CD14-positive monocyte (primary cell): ENCODE measurements around the gene AFF1. TPM values are rescaled to one million over a fixed set of nuclear protein-coding genes. Genes with fewer than 3 reads are reported as not detected.

Experiments used
- DNase-seq, 3 donors: peaks; one replicate each; pipeline ENCODE4 v3.0.0-alpha.2; 2011 to 2022
- H2AFZ ChIP-seq: 2 replicates; pipeline ENCODE4 v1.6.0; 2012; ENCODE audit warnings: mild to moderate bottlenecking, low read depth, low read length, inconsistent platforms; ENCODE audit not compliant: insufficient read depth, poor library complexity, severe bottlenecking
- H3K27ac ChIP-seq, 2 donors: 1 replicate in 1 of 2; 2 replicates in 1 of 2; pipeline ENCODE4 v1.5.1; 2012 to 2013; ENCODE audit warnings: low read length in 2 of 2, control low read depth in 1 of 2, inconsistent platforms in 1 of 2, low read depth in 1 of 2, mild to moderate bottlenecking in 1 of 2
- H3K27me3 ChIP-seq, 2 donors: one replicate each; pipeline versions ENCODE4 v1.6.0 to v1.6.1; 2011 to 2013; ENCODE audit warnings: low read length in 2 of 2; ENCODE audit not compliant: control insufficient read depth in 2 of 2, insufficient read depth in 2 of 2
- H3K36me3 ChIP-seq, 2 donors: replicated peaks in 1 of 2; 1 replicate in 1 of 2; 2 replicates in 1 of 2; pipeline versions ENCODE4 v1.5.1 to v1.6.1; 2012 to 2013; ENCODE audit warnings: low read length in 2 of 2, control low read depth in 1 of 2, inconsistent platforms in 1 of 2, mild to moderate bottlenecking in 1 of 2; ENCODE audit not compliant: insufficient read depth in 2 of 2, control insufficient read depth in 1 of 2
- H3K4me1 ChIP-seq, 2 donors: 1 replicate in 1 of 2; 2 replicates in 1 of 2; pipeline versions ENCODE4 v1.5.1 to v1.6.1; 2012 to 2013; ENCODE audit warnings: low read length in 2 of 2, control low read depth in 1 of 2, inconsistent platforms in 1 of 2, mild to moderate bottlenecking in 1 of 2, moderate library complexity in 1 of 2; ENCODE audit not compliant: insufficient read depth in 2 of 2, control insufficient read depth in 1 of 2
- H3K4me2 ChIP-seq: replicated peaks from 2 replicates; pipeline ENCODE3; 2012; ENCODE audit warnings: low read length, moderate library complexity, mild to moderate bottlenecking; ENCODE audit not compliant: poor library complexity, severe bottlenecking; ENCODE audit errors: extremely low read depth
- H3K4me3 ChIP-seq, 3 experiments: fragments of 200-600 bp in 1 of 3; sonication (generic) in 1 of 3; replicated peaks in 1 of 3; 1 replicate in 2 of 3; 2 replicates in 1 of 3; pipeline ENCODE4 v1.5.1; 2011 to 2013; ENCODE audit warnings: low read length in 3 of 3, mild to moderate bottlenecking in 3 of 3, control low read depth in 2 of 3, low read depth in 2 of 3, inconsistent platforms in 1 of 3, moderate library complexity in 1 of 3
- H3K79me2 ChIP-seq: 2 replicates; pipeline ENCODE4 v1.6.0; 2012; ENCODE audit warnings: mild to moderate bottlenecking, control low read depth, inconsistent platforms, low read length, moderate library complexity; ENCODE audit not compliant: insufficient read depth
- H3K9ac ChIP-seq: 2 replicates; pipeline ENCODE4 v1.6.0; 2017; ENCODE audit warnings: low read length, mild to moderate bottlenecking; ENCODE audit not compliant: insufficient read depth, poor library complexity, severe bottlenecking
- H3K9me3 ChIP-seq, 2 donors: replicated peaks in 1 of 2; 1 replicate in 1 of 2; 2 replicates in 1 of 2; pipeline versions ENCODE4 v1.5.1 to v1.6.1; 2012 to 2013; ENCODE audit warnings: low read length in 2 of 2, control low read depth in 1 of 2; ENCODE audit not compliant: control insufficient read depth in 1 of 2, insufficient read depth in 1 of 2
- H4K20me1 ChIP-seq: 2 replicates; pipeline ENCODE4 v1.6.0; 2012; ENCODE audit warnings: mild to moderate bottlenecking, low read length, control low read depth, moderate library complexity; ENCODE audit not compliant: insufficient read depth
- H3K27ac Mint-ChIP-seq, 7 donors: one replicate each; pipeline ENCODE4 v1.8.0; 2020; ENCODE audit warnings: mild to moderate bottlenecking in 7 of 7, mixed read lengths in 7 of 7, moderate library complexity in 6 of 7, inconsistent platforms in 2 of 7
- H3K27me3 Mint-ChIP-seq, 3 donors: one replicate each; pipeline ENCODE4 v1.8.0; 2021 to 2022; ENCODE audit warnings: low read depth in 3 of 3, mild to moderate bottlenecking in 3 of 3, mixed read lengths in 3 of 3, moderate library complexity in 3 of 3, inconsistent platforms in 1 of 3
- H3K36me3 Mint-ChIP-seq, 2 donors: one replicate each; pipeline ENCODE4 v1.8.0; 2020; ENCODE audit warnings: mixed read lengths in 2 of 2, inconsistent platforms in 1 of 2, mild to moderate bottlenecking in 1 of 2
- H3K4me1 Mint-ChIP-seq: one replicate; pipeline ENCODE4 v1.8.0; 2020; ENCODE audit warnings: mild to moderate bottlenecking, mixed read lengths
- H3K4me3 Mint-ChIP-seq, 2 donors: one replicate each; pipeline ENCODE4 v1.8.0; 2020; ENCODE audit warnings: mild to moderate bottlenecking in 2 of 2, mixed read lengths in 2 of 2, moderate library complexity in 1 of 2
- H3K9me3 Mint-ChIP-seq, 7 donors: one replicate each; pipeline ENCODE4 v1.8.0; 2020 to 2022; ENCODE audit warnings: mixed read lengths in 7 of 7, mild to moderate bottlenecking in 6 of 7, moderate library complexity in 6 of 7, inconsistent platforms in 2 of 7
- WGBS: methylation state at CpG from one replicate; pipeline ENCODE4 v1.1.5; 2013; ENCODE audit warnings: missing lambda C conversion rate; ENCODE audit not compliant: insufficient coverage; 5-methylcytosine and 5-hydroxymethylcytosine counted together
- intact Hi-C, 2 donors: fragments of 100-400 bp; cut with micrococcal nuclease; formaldehyde crosslinking; loops; one replicate each; pipeline versions ENCODE4 v1.15.0 to v1.15.1; 2023
- polyA plus RNA-seq, 3 donors: library from polyadenylated mRNA; depleted of rRNA in 1 of 3; unstranded in 2 of 3; stranded (reverse) in 1 of 3; fragments of 300-500 nt in 2 of 3; fragments of >200 nt in 1 of 3; fragmentation: Illumina TruSeq in 2 of 3; gene quantifications; 1 replicate in 2 of 3; 2 replicates in 1 of 3; pipeline ENCODE4 v1.2.3, GENCODE V29; 2012 to 2021
- TF ChIP-seq, protein P1 (sequence below): fragments of 200-600 bp; IDR thresholded peaks from one replicate; pipeline ENCODE4 v1.8.0; 2022; ENCODE audit warnings: antibody characterized with exemption, mild to moderate bottlenecking

AFF1 gene
- polyA plus RNA-seq, 3 donors = 7.5 to 20.9 (median 16.3) TPM

DNA sequence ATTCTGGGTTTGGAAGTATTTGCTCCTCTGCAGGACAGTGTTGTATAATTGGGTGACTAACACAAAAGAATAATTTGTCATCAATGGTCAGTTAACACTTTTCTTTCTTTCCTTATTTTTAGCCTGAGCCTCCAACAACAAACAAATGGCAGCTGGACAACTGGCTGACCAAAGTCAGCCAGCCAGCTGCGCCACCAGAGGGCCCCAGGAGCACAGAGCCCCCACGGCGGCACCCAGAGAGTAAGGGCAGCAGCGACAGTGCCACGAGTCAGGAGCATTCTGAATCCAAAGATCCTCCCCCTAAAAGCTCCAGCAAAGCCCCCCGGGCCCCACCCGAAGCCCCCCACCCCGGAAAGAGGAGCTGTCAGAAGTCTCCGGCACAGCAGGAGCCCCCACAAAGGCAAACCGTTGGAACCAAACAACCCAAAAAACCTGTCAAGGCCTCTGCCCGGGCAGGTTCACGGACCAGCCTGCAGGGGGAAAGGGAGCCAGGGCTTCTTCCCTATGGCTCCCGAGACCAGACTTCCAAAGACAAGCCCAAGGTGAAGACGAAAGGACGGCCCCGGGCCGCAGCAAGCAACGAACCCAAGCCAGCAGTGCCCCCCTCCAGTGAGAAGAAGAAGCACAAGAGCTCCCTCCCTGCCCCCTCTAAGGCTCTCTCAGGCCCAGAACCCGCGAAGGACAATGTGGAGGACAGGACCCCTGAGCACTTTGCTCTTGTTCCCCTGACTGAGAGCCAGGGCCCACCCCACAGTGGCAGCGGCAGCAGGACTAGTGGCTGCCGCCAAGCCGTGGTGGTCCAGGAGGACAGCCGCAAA, 179.6 kb downstream of the AFF1 start:
- H3K27me3 Mint-ChIP-seq = no peaks in the 10 kb centered on the region
- Histone ChIP-seq H3K36me3 (peaks cover 63 to 95% of the 10 kb centered on the region in 2 donors), H3K4me3 (no peak overlapping the region), H3K9ac (no peak overlapping the region), H3K4me2 (no peak overlapping the region), H3K27me3 (no peaks in the 10 kb centered on the region), H3K79me2 (peaks cover 6% of the 10 kb centered on the region), H3K4me1 (no peaks in the 10 kb centered on the region), H4K20me1 (peaks cover 24% of the 10 kb centered on the region), H2AFZ (no peak overlapping the region), H3K9me3 (no peaks in the 10 kb centered on the region), H3K27ac (no peak overlapping the region)
- TF ChIP-seq, protein P1, sequence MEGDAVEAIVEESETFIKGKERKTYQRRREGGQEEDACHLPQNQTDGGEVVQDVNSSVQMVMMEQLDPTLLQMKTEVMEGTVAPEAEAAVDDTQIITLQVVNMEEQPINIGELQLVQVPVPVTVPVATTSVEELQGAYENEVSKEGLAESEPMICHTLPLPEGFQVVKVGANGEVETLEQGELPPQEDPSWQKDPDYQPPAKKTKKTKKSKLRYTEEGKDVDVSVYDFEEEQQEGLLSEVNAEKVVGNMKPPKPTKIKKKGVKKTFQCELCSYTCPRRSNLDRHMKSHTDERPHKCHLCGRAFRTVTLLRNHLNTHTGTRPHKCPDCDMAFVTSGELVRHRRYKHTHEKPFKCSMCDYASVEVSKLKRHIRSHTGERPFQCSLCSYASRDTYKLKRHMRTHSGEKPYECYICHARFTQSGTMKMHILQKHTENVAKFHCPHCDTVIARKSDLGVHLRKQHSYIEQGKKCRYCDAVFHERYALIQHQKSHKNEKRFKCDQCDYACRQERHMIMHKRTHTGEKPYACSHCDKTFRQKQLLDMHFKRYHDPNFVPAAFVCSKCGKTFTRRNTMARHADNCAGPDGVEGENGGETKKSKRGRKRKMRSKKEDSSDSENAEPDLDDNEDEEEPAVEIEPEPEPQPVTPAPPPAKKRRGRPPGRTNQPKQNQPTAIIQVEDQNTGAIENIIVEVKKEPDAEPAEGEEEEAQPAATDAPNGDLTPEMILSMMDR = no peak
- WGBS = 98% methylated on average over 15 of the region's 24 CpGs
- no peaks in the 10 kb centered on the region for H3K9me3 Mint-ChIP-seq
- peak overlapping the region in 2 of 7 donors; percentile 16 to 56 for H3K27ac Mint-ChIP-seq
- intact Hi-C loops = no loop called here
- peaks cover 68 to 87% of the 10 kb centered on the region in 2 donors for H3K36me3 Mint-ChIP-seq
- H3K4me1 Mint-ChIP-seq = no peaks in the 10 kb centered on the region
- H3K4me3 Mint-ChIP-seq = no peak overlapping the region
- DNase-seq = no peak

DNA sequence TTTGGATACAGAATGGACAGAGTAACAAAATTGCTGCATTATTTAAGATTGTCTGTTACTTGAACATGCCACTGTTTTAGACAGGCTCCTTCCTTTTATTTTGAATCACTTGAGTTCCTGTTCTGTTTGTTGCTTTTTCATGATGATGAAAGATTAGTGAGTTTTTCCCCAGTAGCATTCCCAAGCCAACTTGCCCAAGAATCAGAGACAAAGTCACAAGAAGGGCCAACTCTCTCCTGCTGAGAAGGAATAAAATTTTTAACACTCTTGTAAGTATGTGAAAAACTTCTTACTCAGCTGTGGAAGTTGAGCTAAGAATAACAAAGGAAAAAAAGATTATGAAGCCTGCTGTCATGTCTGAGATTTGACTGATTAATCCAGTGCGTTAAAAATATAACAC, 181.4 kb downstream of the AFF1 start:
- no peaks in the 10 kb centered on the region for H3K27me3 ChIP-seq
- H3K4me1 ChIP-seq = no peaks in the 10 kb centered on the region
- no peaks in the 10 kb centered on the region for H3K9me3 ChIP-seq
- Mint-ChIP-seq H3K4me1 (peaks cover 9% of the 10 kb centered on the region), H3K36me3 (peaks cover 75 to 90% of the 10 kb centered on the region in 2 donors), H3K9me3 (no peaks in the 10 kb centered on the region), H3K27ac (no peak overlapping the region), H3K27me3 (no peaks in the 10 kb centered on the region), H3K4me3 (no peak overlapping the region)
- H3K4me2 ChIP-seq = no peak overlapping the region
- no peak overlapping the region for H3K9ac ChIP-seq
- no peak for DNase-seq
- TF ChIP-seq, protein P1 = no peak
- intact Hi-C loops = no loop called here
- H3K36me3 ChIP-seq = peaks cover 72 to 100% of the 10 kb centered on the region in 2 donors
- H4K20me1 ChIP-seq = peaks cover 39% of the 10 kb centered on the region
- no peak overlapping the region for H2AFZ ChIP-seq
- peaks cover 11% of the 10 kb centered on the region for H3K79me2 ChIP-seq
- no peak overlapping the region for H3K27ac ChIP-seq
- no peak overlapping the region for H3K4me3 ChIP-seq
- 100% methylated on average over 1 of the region's 1 CpG for WGBS
